Nephron progenitor cell (in vitro differentiated cells): ENCODE measurements around the gene DTD1.

ENCODE experiments used
- DNase-seq: peaks from one replicate; pipeline ENCODE4 v3.0.0; 2021
- H3K27ac Mint-ChIP-seq: 2 replicates; pipeline ENCODE4 v1.8.0; 2021; ENCODE audit warnings: mild to moderate bottlenecking, moderate library complexity, mixed read lengths
- H3K27me3 Mint-ChIP-seq: 2 replicates; pipeline ENCODE4 v1.8.0; 2021; ENCODE audit warnings: mild to moderate bottlenecking, low read depth, mixed read lengths; ENCODE audit not compliant: poor library complexity
- H3K36me3 Mint-ChIP-seq: 2 replicates; pipeline ENCODE4 v1.8.0; 2021; ENCODE audit warnings: low read depth, mixed read lengths
- H3K4me1 Mint-ChIP-seq: 2 replicates; pipeline ENCODE4 v1.8.0; 2021; ENCODE audit warnings: mixed read lengths
- H3K4me3 Mint-ChIP-seq: 2 replicates; pipeline ENCODE4 v1.8.0; 2021; ENCODE audit warnings: mild to moderate bottlenecking, moderate library complexity, mixed read lengths
- H3K9me3 Mint-ChIP-seq: 2 replicates; pipeline ENCODE4 v1.8.0; 2021; ENCODE audit warnings: mild to moderate bottlenecking, moderate library complexity, mixed read lengths
- TF ChIP-seq, protein P1 (sequence below): fragments of 200-600 bp; sonication (generic); IDR thresholded peaks from 2 replicates; pipeline ENCODE4 v1.5.0; 2021; ENCODE audit warnings: antibody characterized with exemption

The DTD1 gene

DNA sequence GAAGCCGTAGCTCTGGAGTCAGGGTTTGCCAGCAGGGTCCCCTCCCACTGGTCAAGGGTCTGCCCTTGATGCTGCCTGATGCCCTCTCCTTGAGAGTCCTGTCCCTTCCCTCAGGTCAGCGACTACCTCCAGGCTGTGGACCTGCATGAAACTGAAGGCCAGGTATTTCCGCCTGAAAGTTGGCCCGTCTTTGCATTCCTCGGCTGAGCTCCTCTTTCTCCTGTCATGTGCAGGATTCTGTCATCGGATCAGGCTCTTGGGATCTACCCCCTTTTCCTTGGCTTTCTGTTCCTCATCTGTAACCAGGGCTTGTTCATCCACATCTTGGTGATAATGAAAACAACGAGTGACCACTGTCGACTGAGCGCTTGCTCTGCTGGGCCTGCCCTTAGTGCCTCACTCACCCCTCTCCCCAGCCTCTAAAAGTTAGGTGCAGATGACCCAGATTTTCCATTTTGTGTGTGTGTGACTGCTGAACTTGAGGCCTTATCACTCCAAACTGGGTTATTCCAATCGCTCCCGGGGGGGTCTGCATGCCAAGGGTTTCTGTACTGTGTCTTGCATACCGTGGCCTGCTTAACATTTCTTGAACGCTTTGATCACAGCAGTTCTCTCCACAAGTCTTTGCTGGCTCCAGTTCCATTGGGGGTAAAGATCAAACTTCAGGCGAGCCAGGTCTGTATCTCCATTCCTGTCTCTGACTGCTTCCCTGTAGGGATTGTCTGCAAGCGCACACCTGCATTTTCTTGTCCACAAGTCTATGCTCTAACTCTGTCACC, 81.6 kb downstream of the DTD1 start:
- H3K4me1 Mint-ChIP-seq: peaks cover 26% of the 10 kb centered on the region
- no peak for DNase-seq
- no peak overlapping the region for H3K27ac Mint-ChIP-seq
- TF ChIP-seq, protein P1, sequence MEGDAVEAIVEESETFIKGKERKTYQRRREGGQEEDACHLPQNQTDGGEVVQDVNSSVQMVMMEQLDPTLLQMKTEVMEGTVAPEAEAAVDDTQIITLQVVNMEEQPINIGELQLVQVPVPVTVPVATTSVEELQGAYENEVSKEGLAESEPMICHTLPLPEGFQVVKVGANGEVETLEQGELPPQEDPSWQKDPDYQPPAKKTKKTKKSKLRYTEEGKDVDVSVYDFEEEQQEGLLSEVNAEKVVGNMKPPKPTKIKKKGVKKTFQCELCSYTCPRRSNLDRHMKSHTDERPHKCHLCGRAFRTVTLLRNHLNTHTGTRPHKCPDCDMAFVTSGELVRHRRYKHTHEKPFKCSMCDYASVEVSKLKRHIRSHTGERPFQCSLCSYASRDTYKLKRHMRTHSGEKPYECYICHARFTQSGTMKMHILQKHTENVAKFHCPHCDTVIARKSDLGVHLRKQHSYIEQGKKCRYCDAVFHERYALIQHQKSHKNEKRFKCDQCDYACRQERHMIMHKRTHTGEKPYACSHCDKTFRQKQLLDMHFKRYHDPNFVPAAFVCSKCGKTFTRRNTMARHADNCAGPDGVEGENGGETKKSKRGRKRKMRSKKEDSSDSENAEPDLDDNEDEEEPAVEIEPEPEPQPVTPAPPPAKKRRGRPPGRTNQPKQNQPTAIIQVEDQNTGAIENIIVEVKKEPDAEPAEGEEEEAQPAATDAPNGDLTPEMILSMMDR: no peak
- H3K36me3 Mint-ChIP-seq: no peaks in the 10 kb centered on the region
- H3K4me3 Mint-ChIP-seq: no peak overlapping the region
- H3K9me3 Mint-ChIP-seq: no peaks in the 10 kb centered on the region
- H3K27me3 Mint-ChIP-seq: no peaks in the 10 kb centered on the region

DNA sequence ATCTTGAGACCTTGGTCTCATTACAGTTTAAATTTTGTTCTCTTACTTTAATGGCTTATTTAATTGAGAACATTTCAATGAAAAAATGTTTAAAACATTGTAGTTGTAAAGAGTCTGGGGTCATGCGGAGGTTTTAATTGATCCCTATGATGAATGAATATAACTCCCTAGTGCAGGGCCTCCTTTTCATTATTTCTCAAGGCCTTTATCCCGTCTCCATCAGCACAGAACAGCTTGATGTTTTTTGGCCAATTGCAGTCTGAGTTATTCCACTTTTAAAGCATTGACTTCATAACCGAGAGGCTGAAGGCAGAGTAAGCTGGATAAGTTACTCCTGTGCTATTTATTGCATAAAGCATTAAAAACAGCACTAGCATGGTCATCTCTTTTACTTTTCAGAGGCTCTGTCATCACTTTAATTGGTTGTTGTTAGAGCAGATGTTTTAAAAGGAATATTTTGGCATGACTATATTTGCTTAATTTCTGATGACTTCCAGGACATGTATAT, 83.4 kb downstream of the DTD1 start:
- Mint-ChIP-seq H3K9me3 (no peaks in the 10 kb centered on the region), H3K27me3 (no peaks in the 10 kb centered on the region), H3K36me3 (no peaks in the 10 kb centered on the region), H3K27ac (no peak overlapping the region), H3K4me1 (peaks cover 34% of the 10 kb centered on the region), H3K4me3 (no peak overlapping the region)
- TF ChIP-seq, protein P1: no peak
- no peak for DNase-seq

DNA sequence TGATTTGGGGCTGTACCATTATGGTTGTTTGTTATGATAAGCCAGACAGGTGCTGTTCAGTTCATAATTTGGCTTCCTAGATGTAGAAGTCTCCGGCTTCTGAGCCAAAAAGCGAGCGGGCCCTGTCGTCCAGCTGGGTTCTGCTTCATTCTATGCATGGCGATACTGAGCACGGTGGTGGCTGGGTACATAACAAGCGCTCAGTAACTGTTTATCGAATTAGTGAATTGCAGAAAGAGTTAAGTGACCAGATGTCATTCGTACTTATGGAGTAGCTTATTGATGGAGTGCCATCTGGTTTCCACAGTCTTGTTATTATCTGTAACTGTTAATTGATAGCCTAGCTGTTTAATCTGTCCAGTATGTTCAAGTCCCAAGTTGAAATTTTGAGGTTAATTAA, 85.0 kb downstream of the DTD1 start:
- H3K9me3 Mint-ChIP-seq: no peaks in the 10 kb centered on the region
- no peaks in the 10 kb centered on the region for H3K36me3 Mint-ChIP-seq
- peak overlapping the region; percentile 39 for H3K27ac Mint-ChIP-seq
- no peak for DNase-seq
- TF ChIP-seq, protein P1: no peak
- H3K27me3 Mint-ChIP-seq: no peaks in the 10 kb centered on the region
- H3K4me3 Mint-ChIP-seq: no peak overlapping the region
- peaks cover 40% of the 10 kb centered on the region for H3K4me1 Mint-ChIP-seq

DNA sequence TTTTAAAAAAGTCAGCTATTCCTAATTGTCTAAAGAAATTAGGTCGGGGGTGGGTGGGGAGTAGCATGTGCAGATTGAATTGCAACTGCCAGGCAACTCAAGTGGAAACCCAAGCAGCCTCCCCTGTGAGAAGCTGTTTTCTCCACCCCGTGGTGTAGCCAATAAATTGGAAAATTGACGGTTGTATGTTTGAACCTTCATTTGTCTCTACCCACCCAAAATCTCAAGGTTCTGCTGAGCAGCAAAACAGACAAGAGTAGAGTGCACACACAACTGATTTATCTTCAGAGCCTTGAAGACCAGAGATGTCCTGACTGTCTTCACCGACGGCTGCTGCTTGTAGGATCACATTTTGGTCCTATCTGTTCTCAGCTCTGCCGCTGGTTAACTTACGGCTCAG, 88.5 kb downstream of the DTD1 start:
- no peak for DNase-seq
- no peaks in the 10 kb centered on the region for H3K36me3 Mint-ChIP-seq
- H3K27ac Mint-ChIP-seq: peak overlapping the region; percentile 97
- no peak overlapping the region for H3K4me3 Mint-ChIP-seq
- H3K9me3 Mint-ChIP-seq: no peaks in the 10 kb centered on the region
- TF ChIP-seq, protein P1: no peak
- peaks cover 41% of the 10 kb centered on the region for H3K4me1 Mint-ChIP-seq
- H3K27me3 Mint-ChIP-seq: peaks cover 4% of the 10 kb centered on the region

DNA sequence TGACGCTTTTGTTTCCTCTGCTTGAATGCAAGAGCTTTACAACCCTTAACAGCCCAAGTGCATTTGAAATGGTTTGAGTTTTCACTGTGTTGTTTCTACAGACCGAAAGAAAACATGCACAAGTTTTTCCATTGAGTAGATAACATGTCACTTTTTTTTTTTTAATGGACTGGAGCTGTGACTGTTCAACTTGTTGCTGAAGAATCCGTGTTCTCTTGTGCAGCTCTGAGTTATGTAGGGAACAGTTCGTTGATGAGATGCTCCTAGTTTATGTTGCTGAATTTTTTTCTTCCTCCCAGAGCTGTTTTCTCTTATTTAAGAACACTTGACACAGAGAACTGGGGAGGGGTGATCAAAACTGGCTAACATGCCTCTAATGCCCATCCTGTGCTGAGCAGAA, 89.3 kb downstream of the DTD1 start:
- Mint-ChIP-seq H3K27me3 (peaks cover 4% of the 10 kb centered on the region), H3K4me3 (peak overlapping the region; percentile 56), H3K4me1 (peaks cover 41% of the 10 kb centered on the region), H3K36me3 (no peaks in the 10 kb centered on the region), H3K27ac (peak overlapping the region; percentile 97), H3K9me3 (no peaks in the 10 kb centered on the region)
- TF ChIP-seq, protein P1: no peak
- no peak for DNase-seq
